ENCODE data around the gene PA2G4. TPM values are rescaled to one million over a fixed set of nuclear protein-coding genes. Genes with fewer than 3 reads are reported as not detected.
A peak's percentile ranks its signal among the peaks of the same experiment; 100 is the strongest.

Gene PA2G4
- total RNA-seq, 4 donors from 2014 or later: 90.5 to 133 (median 105) TPM

DNA sequence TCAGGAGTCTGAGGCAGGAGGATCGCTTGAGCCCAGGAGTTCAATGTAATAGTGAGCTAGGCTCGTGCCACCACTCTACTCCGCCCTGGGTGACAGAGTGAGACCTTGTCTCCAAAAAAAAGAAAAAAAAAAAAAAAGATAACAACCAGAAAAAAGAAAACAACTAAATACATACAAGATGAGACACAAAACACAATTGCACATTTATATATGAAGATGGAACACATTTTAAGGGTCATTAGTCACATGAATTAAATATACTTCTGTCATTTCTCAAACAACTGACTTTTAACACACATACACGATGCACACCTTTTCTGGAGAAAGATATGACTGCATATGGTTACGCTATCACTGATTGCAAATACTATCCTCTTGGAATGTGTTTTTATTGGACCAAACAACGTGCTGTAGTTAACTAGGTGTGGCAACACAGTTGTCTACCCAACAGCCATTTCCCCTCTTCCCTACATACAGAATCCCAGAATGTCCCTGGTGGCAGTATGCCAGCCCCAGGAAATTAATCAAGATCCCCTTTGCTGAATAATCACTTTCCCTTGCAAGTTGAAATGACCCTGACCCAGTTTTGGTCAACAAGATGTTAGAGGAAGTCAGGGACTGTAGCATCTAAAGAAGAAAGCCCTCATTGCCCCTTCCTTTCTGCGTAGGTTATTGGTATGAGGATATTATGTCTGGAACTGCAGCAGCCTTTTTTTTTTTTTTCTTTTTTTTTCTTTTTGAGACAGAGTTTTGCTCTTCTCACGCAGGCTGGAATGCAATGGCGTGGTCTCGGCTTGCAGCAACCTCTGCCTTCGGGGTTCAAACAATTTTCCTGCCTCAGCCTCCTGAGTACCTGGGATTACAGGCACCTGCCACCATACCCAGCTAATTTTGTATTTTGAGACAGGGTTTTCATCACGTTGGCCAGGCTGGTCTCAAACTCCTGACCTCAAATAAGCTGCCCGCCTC lies 42.4 kb downstream of the PA2G4 start:
- peaks cover 36 to 58% (median 40%) of the 10 kb centered on the region in 4 donors for H3K4me1 ChIP-seq
- peak overlapping the region; percentile 36 to 73 (median 54) for H3K27ac ChIP-seq (replicated peaks in 1 of 4)
- intact Hi-C loops (cut with DNase I): no loop called here
- 51% methylated on average over 13 of the region's 13 CpGs for WGBS
- no peaks in the 10 kb centered on the region for H3K9me3 ChIP-seq
- H3K4me3 ChIP-seq: no peak overlapping the region
- no peak for TF ChIP-seq CTCF (IDR thresholded peaks at IDR 0.05)
- TF ChIP-seq POLR2AphosphoS5 (IDR thresholded peaks at IDR 0.05): peak in 1 of 2 donors; percentile 39
- no peak for TF ChIP-seq EP300 (IDR thresholded peaks at IDR 0.05)
- no peak for TF ChIP-seq POLR2A (IDR thresholded peaks at IDR 0.05; ENCODE audit: low read depth)
- H3K27me3 ChIP-seq: no peaks in the 10 kb centered on the region
- H3K36me3 ChIP-seq: peaks cover 28 to 42% (median 35%) of the 10 kb centered on the region in 4 donors
- DNase-seq (ENCODE audit: extremely low spot score): no peak

DNA sequence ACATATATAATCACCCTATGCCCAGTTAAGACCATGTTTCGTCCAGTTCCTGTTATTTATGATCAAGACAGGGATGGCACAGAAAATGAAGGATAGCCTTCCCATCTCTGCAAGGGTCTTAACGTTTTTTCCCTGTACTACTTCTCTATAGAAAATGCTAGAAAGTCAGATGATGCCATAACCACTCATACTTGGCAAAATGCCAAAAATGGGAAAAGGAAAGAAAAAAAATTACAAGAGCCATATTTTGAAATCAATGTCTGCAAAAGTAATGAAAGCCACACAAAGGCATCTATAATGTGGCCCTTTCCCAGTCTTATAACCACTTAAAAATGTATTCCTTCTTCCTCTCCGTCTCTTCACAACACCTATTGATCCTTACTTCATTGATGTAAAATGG lies 46.2 kb downstream of the PA2G4 start:
- H3K4me3 ChIP-seq: no peak overlapping the region
- no peaks in the 10 kb centered on the region for H3K27me3 ChIP-seq
- no peak for DNase-seq (ENCODE audit: extremely low spot score)
- intact Hi-C loops (cut with DNase I): no loop called here
- peaks cover 29 to 48% (median 42%) of the 10 kb centered on the region in 4 donors for H3K4me1 ChIP-seq
- H3K27ac ChIP-seq (replicated peaks in 1 of 4): no peak overlapping the region
- peaks cover 0 to 5% (median 0%) of the 10 kb centered on the region in 4 donors for H3K36me3 ChIP-seq
- TF ChIP-seq EP300 (IDR thresholded peaks at IDR 0.05) (no peak), POLR2AphosphoS5 (IDR thresholded peaks at IDR 0.05) (peak in 1 of 2 donors; percentile 38)
- no peaks in the 10 kb centered on the region for H3K9me3 ChIP-seq
- WGBS: 56% methylated on average over 3 of the region's 3 CpGs

DNA sequence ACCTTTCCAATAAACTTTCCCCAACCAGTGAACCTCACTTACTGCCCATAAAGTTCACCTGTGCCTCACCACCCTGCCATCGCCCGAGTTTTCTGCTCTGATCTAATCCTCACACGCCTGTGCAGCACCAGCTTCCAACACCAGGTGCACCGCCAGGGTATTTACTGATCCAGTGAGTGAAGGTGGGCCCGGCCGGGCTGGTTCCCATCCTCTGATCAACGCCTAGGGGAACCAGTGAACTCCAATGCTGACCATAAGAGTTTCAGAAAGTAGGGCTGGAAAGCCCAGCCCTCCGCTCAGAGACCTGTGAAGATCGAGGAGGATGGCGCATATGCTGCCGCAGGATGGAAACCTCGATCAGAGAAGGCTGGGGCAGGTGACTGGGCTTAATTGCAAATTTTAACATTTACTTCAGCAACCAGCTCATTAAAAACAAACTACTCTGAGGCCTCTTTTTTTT lies 47.3 kb downstream of the PA2G4 start:
- DNase-seq (ENCODE audit: extremely low spot score): no peak
- intact Hi-C loops (cut with DNase I): no loop called here

GRCh38 chr12:56152132-56152755 lies 47.9 kb downstream of the PA2G4 start, which contains the start of gene MYL6B:
Gene MYL6B, plus strand, starts transcription at chr12:56152587. Its CDS starts 1,332 bp downstream, at chr12:56153919.
- no peaks in the 10 kb centered on the region for H3K27me3 ChIP-seq
- peak within 1 kb of the TSS; percentile 67 to 77 (median 70) for H3K4me3 ChIP-seq
- DNase-seq (ENCODE audit: extremely low spot score): peak; percentile 98
- 1% methylated on average over 31 of the region's 37 CpGs for WGBS
- peaks cover 23 to 44% (median 40%) of the 10 kb centered on the region in 4 donors for H3K4me1 ChIP-seq
- intact Hi-C loops (cut with DNase I): no loop called here
- TF ChIP-seq POLR2AphosphoS5 (IDR thresholded peaks at IDR 0.05): peak; percentile 83 to 98
- TF ChIP-seq CTCF (IDR thresholded peaks at IDR 0.05): peak in 1 of 3 experiments; percentile 25
- TF ChIP-seq POLR2A (IDR thresholded peaks at IDR 0.05; ENCODE audit: low read depth): no peak
- TF ChIP-seq EP300 (IDR thresholded peaks at IDR 0.05): no peak
- H3K27ac ChIP-seq (replicated peaks in 1 of 4): peak within 1 kb of the TSS; percentile 89 to 95 (median 94)
- peaks cover 0 to 4% (median 0%) of the 10 kb centered on the region in 4 donors for H3K36me3 ChIP-seq
- no peaks in the 10 kb centered on the region for H3K9me3 ChIP-seq

More for the DNA sequence above, 47.3 kb downstream of the PA2G4 start:
- H3K4me1 ChIP-seq: peaks cover 23 to 44% (median 40%) of the 10 kb centered on the region in 4 donors
- peaks cover 0 to 4% (median 0%) of the 10 kb centered on the region in 4 donors for H3K36me3 ChIP-seq
- H3K4me3 ChIP-seq: peak overlapping the region; percentile 67 to 77 (median 70)
- H3K27me3 ChIP-seq: no peaks in the 10 kb centered on the region
- no peak for TF ChIP-seq POLR2A (IDR thresholded peaks at IDR 0.05; ENCODE audit: low read depth)
- TF ChIP-seq CTCF (IDR thresholded peaks at IDR 0.05): peak; percentile 3 to 37 (median 30)
- TF ChIP-seq POLR2AphosphoS5 (IDR thresholded peaks at IDR 0.05): no peak
- 27% methylated on average over 7 of the region's 12 CpGs for WGBS
- no peaks in the 10 kb centered on the region for H3K9me3 ChIP-seq
- peak overlapping the region; percentile 89 to 95 (median 94) for H3K27ac ChIP-seq (replicated peaks in 1 of 4)
